ENCODE results near the gene MRPS12.

GRCh38 chr19:38912600-38913514 lies 17.9 kb upstream of the MRPS12 start:
- TF ChIP-seq POLR2A (IDR thresholded peaks at IDR 0.05; ENCODE audit: low read depth) = no peak
- no peak for TF ChIP-seq CTCF (IDR thresholded peaks at IDR 0.05)
